Activated gamma-delta T cell treated with anti-CD3 and anti-CD28 coated beads, Interleukin-2, amount 50 U/mL, for 16 hours (primary cell): ENCODE measurements around the gene ZNF133.
"Not testable (repeated sequence)": the region's sequence is repeated elsewhere in the genome, so short reads cannot be mapped to it uniquely, and the experiment has no call there.

Experiments used
- DNase-seq: peaks from one replicate; pipeline ENCODE4 v3.0.0-alpha.2; 2020; ENCODE audit warnings: low read depth

ZNF133 gene

DNA sequence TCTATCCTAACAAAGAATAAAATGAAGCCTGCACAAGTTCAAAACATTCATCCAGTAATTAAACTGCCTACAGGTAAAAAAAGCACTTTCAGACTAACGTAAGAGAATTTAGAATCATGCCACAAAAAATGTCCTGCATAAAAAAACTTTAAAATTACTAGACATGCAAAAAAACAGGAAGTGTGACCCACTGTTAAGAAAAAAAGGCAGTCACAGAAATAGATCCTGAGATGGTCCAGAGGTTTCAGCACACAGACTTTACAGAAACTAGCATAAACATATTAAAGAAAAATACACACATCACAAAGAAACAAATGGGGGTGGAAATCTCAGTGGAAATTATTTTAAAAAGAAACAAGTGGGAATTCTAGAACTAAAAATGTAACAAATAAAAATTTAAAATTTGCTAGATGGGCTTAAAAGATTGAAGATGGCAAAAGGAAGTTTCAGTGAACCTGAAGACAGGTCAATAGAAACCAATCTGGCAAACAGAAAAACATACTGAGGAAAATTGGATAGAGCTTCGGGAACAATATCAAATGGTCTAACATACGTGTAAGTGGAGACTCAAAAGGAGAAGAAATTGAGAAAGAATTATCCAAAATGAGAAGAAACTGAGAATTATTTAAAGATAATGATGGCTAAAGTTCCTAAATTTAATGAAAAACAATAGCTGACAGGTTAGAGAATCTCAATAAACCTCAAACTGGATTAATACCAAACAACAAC is 3.4 kb upstream of the ZNF133 start:
- DNase-seq = no peak

DNA sequence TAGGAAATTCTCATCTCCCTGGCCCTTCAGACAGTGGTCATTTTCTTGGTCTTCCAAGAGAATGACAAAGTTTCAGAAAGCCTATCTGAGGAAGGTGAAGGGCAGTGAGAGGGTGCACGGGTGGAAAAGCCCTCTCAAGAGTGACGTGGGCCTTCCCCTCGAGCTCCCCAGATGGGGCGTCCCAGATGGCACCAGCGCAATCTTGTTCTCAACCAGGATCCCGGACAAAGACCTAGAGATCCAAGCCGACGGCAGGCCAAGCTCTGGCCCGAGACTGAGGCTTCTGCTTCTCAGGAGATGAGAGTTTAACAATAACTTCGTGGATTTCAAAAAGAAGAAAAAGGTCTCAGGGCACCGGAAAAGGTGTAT is 797 bp upstream of the ZNF133 start:
- peak; percentile 1 for DNase-seq

DNA sequence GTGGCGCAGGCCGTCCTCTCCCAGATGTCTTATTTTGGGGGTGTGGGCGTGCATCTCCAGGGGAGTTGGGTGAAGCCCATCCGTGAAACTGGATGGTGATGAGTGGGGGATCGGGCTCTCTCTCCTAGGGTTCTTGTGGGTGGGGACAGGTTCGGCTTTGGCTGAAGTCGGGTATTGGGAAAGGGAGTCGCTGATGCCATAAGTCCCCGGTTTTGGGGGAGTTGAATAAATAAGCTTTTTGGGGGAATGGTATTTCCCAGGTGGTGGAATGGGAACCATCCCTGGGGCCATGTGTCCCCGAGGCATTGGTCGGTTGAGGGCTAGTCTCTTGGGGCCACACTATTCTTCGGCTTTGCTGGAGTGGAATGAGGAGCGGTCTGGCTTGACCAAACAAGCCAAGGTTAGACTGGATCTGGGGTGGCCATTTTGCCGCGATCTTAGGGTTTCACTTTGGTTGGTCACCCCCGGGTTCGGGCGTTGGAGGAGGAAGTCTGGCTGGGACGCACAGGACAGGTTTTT is 481 bp downstream of the ZNF133 start:
- no peak for DNase-seq

- no peak for DNase-seq
Measured at GRCh38 chr20:18289306-18289705, 979 bp downstream of the ZNF133 start.

- DNase-seq = no peak
Measured at GRCh38 chr20:18299364-18299763, 11.0 kb downstream of the ZNF133 start.

DNA sequence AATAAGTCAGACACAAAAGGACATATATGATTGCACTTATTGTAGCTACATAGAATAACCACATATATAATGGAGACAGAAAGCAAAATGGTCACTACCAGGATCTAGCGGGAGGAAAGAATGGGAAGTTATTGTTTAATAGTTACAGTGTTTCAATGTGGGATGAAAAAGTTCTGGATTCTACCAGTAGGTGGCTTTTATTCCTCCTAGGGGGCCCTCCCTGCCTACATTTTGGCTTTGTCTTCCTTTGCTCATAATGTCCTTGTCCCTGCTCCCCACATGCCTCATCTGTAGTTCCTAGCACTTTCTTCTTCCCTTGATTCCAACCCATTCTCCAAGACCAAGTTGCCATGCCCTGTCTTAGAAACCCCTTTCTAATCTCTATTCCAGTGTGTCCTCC is 16.3 kb downstream of the ZNF133 start:
- no peak for DNase-seq

GRCh38 chr20:18307301-18307700 is 19.0 kb downstream of the ZNF133 start:
- no peak for DNase-seq

GRCh38 chr20:18310051-18310450 is 21.7 kb downstream of the ZNF133 start:
- no peak for DNase-seq

- DNase-seq = no peak
Measured at GRCh38 chr20:18310592-18310991, 22.3 kb downstream of the ZNF133 start.

- no peak for DNase-seq
Measured at GRCh38 chr20:18312723-18313122, 24.4 kb downstream of the ZNF133 start.

DNA sequence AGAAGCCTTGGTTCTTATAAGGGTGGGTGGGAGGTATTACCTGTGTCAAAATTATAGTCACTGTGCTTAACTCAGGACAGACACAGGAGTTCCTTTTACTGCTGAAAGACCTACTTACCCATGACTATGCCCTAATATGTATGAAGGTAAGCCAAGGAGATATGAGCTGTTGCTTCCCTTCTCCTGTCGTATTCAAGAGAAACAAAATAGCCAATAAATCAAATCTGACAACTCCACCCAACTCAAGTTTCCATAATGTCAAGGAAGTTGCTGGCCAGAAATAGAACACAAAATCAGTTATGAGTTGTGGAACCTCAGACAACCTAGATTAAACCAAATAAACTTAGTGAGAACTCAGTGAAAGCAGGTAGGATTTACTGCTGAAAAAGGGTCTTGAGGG is 25.1 kb downstream of the ZNF133 start:
- DNase-seq = no peak

DNA sequence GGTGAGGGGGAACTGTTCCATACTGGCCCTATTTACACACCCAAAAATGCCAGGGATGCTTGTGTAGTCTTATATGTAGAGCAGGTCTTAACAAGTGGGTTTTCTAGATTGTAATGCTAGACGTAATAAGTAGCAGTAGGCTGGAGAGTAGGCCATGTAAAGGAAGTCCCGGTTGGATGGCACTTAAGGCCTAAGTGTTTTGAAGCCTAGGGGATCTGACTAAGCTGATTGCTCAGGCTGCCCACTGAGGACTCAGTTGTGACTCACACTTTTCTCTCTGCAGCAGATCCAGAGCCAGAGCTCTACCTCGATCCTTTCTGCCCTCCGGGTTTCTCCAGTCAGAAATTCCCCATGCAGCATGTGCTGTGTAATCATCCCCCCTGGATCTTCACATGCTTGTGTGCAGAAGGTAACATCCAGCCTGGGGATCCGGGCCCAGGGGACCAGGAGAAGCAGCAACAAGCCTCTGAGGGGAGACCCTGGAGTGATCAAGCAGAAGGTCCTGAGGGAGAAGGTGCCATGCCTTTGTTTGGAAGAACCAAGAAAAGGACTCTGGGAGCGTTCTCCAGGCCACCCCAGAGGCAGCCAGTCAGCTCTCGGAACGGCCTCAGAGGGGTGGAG is 26.6 kb downstream of the ZNF133 start:
- DNase-seq = no peak

GRCh38 chr20:18316166-18316565 is 27.8 kb downstream of the ZNF133 start:
- DNase-seq = no peak

GRCh38 chr20:18321316-18321715 is 33.0 kb downstream of the ZNF133 start:
- DNase-seq = no peak

DNA sequence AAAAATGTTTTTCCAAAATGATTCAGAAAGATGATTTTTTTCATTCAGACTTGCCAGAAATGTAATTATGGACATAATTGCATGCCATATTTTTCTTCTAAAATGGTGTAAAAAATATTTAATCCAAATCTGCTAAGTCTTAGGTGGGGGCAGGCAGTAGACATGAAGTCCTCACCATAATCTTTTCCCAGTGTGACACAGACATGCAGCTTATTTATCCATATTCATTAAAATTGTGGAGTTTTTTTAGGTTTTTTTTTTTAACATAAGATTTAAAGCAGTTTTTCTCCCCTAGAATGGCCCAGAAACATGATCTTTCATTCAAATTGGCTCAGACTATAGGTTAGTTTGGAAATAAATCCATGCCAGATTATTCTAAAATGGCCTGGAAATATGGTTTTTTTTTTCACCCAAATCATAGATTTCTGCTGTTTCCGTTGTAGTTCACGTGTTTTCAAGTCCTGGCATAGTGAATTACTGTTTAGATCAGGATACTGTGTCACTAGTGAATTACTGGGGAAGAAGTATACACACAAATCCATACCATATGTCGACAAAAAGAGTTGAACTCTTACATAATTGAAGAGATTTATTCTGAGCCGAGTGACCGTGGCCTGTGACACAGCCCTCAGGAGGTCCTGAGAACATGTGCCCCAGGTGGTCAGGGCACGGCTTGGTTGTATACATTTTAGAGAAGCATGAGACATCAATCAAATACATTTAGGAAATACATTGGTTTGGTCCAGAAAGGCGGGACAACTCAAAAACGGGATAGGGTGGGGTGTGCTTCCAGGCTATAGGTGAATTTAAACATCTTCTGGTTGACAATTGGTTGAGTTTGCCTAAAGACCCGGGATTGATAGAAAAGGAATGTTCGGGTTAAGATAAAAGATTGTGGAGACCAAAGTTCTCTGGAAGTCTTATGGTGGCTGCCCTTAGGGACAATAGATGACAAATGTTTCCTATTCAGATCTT is 33.9 kb downstream of the ZNF133 start:
- DNase-seq = no peak

DNA sequence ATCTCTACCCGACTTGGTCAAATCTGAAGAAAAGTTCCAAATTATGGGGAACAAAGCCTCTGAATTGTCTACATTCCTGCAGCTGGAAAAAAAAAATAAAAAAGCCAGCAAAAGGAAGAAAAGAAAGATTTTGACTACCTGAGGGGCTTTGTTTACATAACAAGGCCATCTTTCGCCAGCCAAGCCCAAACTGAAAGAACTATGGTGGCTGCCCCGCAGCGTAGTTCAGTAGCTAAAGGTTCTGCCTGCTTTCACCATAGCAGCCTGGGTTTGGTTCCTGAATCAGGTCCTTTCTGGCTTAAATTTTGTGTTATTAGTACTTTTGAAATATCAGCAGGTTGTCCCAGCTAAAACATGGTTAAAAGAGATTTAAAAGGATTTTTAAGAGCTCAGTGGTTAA is 35.4 kb downstream of the ZNF133 start:
- DNase-seq = no peak

DNA sequence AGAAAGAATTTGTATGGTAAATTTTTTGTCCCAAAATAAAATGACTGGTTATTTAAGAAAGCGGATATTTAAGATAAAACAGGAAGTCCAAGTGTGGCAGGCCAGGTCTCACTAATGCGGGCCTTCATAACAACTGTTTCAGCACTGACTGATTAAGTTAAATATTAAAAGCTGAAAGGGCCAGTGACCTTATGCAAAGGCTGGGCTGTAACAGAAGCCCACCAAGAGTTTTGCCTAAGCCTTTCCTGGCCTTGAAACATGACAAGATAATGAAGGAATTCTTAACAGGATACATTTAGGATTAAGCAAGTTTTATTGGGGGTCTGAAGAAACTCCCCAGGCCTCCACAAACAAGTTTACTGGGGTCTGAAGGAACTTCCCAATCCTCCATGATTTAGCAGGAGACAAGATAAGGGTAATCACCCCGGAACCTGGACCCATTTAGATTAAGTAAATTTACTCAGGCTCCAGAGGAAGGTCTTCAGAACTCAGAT is 36.3 kb downstream of the ZNF133 start:
- DNase-seq = no peak

GRCh38 chr20:18326990-18327389 is 38.7 kb downstream of the ZNF133 start:
- no peak for DNase-seq

DNA sequence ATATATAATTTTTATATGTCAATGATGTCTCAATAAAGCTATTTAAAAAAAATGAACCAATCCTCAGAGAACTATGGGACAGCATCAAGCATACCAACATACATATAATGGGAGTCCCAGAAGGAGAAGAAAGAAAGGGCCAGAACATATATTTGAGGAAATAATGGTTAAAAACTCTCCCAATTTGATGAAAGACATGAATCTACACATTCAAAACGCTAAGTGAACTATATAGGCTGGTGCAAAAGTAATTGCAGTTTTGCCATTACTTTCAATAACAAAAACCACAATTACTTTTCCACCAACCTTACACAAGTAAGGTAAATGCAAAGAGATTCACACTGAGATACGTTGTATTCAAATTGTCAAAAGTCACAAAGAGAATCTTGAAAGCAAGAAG is 43.4 kb downstream of the ZNF133 start:
- no peak for DNase-seq

DNA sequence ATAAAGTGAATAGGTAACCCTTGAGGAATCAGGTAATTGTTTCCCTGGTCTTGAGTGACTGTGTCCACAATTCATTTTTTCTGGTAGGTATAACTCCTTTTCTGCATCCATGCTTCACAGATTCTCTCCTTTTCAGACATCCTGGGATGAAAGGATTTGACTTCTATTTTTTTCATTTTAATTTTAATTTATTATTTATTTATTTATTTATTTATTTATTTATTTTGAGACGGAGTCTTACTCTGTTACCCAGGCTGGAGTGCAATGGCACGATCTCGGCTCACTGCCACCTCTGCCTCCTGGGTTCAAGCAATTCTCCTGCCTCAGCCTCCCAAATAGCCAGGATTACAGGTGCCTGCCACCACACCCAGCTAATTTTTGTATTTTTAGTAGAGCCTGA is 61.4 kb downstream of the ZNF133 start:
- DNase-seq = not testable (repeated sequence)

DNA sequence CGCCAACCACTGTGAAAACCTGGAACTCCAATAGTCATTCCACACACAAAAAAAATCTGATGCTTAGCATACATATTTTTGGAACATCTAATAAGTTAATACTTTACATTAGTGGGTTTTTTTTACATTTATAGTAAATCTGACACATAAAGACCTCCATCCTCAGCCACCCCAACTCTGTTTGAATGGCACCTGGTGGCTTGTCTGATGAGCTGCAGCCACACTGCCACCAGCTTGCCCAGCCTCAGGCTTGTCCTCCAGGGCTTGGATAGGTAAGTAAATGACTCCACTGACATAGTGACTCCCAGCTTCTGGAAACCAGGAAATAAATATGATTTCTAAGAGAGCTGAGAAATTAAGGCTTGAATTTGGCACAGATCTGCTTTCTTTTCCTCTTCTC is 71.5 kb downstream of the ZNF133 start:
- DNase-seq = no peak

DNA sequence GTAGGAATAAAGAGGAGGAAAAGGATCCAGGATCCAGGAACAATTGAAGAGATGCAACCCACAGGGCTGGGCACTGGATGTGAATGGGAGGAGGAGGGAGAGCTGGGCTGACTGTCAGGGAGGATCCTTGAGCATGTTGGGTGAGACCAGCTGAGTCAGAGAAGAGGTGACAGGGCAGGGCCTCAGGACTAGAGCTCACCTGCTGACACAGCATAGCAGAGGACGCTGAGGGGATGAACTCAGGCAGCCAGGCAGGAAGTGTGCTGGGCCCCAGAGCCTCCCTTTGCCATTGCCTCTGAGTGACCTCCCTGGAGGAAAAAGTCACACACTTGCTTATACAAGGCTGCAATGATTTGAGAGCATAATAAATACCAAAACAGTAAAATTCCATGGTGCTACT is 72.3 kb downstream of the ZNF133 start:
- DNase-seq = no peak

DNA sequence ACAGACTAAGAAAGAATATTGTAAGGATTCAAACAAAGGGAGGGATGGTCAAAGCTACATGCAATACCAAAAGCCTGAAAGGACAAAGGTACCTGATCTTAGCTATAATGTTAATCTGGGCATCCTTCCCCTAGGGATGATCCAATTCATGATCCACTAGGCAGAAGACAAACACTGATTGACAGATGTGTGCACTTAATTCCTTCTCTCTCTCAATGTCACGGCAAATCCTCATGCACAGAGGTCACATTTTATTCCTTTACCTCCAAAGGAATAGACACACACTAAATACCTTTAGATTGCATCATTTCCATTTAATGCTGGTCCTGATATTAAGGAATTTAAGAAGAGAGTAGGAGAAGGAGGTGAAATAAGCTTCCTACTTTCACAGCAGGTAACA is 73.4 kb downstream of the ZNF133 start:
- no peak for DNase-seq
